HUES48 (cell line): Measurements from ENCODE around the gene UPF1.
"Not testable (repeated sequence)": the region's sequence is repeated elsewhere in the genome, so short reads cannot be mapped to it uniquely, and the experiment has no call there.

Source experiments
- H3K27ac ChIP-seq: one replicate; pipeline ENCODE4 v1.7.0; 2013; ENCODE audit warnings: low read depth, low read length, inconsistent platforms
- H3K27me3 ChIP-seq: 2 replicates; pipeline ENCODE4 v1.6.1; 2013; ENCODE audit warnings: mild to moderate bottlenecking, low read length; ENCODE audit not compliant: control insufficient read depth, insufficient read depth
- H3K36me3 ChIP-seq: 2 replicates; pipeline ENCODE4 v1.6.1; 2013; ENCODE audit warnings: low read length; ENCODE audit not compliant: control insufficient read depth, insufficient read depth
- H3K4me1 ChIP-seq: 2 replicates; pipeline ENCODE4 v1.6.1; 2013; ENCODE audit warnings: mild to moderate bottlenecking, low read length; ENCODE audit not compliant: control insufficient read depth, insufficient read depth
- H3K4me3 ChIP-seq: 2 replicates; pipeline ENCODE4 v1.5.1; 2013; ENCODE audit warnings: mild to moderate bottlenecking, low read depth, low read length
- H3K9ac ChIP-seq: 2 replicates; pipeline ENCODE4 v1.6.1; 2013; ENCODE audit warnings: mild to moderate bottlenecking, low read depth, low read length, moderate library complexity
- H3K9me3 ChIP-seq: 2 replicates; pipeline ENCODE4 v1.6.1; 2013; ENCODE audit warnings: low read length; ENCODE audit not compliant: control insufficient read depth, insufficient read depth

UPF1 gene

DNA sequence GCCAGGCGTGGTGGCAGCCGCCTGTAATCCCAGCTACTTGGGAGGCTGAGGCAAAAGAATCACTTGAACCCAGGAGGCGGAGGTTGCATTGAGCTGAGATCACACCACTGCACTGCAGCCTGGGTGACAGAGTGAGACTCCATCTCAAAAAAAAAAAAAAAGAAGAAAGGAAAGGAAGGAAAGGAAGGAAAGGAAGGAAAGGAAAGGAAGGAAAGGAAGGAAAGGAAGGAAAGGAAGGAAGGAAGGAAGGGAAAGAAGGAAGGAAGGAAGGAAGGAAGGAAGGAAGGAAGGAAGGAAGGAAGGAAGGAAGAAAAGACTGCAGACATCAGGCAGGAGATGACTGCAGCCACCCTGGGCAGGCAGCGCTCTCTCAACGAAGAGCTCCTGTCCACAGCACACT, 70.8 kb downstream of the UPF1 start:
- H3K27me3 ChIP-seq, H3K27ac ChIP-seq, H3K9ac ChIP-seq, H3K4me1 ChIP-seq, H3K9me3 ChIP-seq, H3K4me3 ChIP-seq: not testable (repeated sequence)
- H3K36me3 ChIP-seq = peaks cover 50% of the 10 kb centered on the region

DNA sequence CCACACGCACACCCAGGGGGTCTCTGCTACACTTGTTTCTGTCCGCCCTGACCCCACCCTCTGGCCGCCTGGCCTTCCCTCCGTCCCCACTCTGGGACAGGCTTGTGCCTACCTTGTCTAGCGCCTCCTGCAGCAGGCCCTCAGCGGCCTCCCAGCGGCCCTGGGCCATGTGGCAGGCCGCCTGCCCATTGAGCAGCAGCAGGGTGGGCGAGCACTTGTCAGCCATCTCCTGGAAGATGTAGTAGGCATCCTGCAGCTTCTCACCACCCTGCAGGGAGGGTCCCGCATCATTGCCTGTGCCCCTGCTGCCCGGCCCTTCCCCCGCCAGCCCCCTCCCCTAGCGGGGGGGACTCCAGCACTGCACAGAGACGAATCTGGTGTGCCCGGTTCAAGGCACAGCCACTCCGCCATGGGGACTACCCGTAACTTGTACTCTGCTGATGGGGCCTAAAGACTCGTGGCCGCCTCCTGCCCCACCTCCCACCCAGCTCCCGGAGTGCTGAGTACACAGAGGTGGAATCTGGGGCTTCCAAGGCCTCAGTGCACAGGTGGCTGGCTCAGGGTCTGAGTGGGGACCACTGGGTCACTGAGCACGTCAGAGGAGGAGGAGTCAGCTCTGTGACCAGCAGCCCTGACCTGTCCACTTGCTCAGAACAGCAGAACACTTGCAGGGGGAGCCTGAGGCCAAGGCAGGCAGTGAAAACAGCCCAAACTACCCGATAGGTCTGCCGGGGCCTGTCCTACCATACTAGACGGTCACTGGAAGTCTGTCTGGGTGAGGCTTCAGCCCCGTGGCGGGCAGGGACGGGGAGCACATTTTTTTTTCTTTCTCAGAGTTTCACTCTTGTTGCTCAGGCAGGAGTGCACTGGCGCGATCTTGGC, 71.6 kb downstream of the UPF1 start:
- H3K4me1 ChIP-seq = no peaks in the 10 kb centered on the region
- H3K9ac ChIP-seq = no peak overlapping the region
- no peak overlapping the region for H3K4me3 ChIP-seq
- no peaks in the 10 kb centered on the region for H3K9me3 ChIP-seq
- no peaks in the 10 kb centered on the region for H3K27me3 ChIP-seq
- no peak overlapping the region for H3K27ac ChIP-seq
- H3K36me3 ChIP-seq = peaks cover 55% of the 10 kb centered on the region

- Histone ChIP-seq H3K4me1 (no peaks in the 10 kb centered on the region), H3K4me3 (no peak overlapping the region), H3K36me3 (peaks cover 57% of the 10 kb centered on the region), H3K9ac (no peak overlapping the region), H3K9me3 (no peaks in the 10 kb centered on the region), H3K27ac (no peak overlapping the region), H3K27me3 (no peaks in the 10 kb centered on the region)
These were observed 72.7 kb downstream of the UPF1 start for GRCh38 chr19:18904334-18905057.

DNA sequence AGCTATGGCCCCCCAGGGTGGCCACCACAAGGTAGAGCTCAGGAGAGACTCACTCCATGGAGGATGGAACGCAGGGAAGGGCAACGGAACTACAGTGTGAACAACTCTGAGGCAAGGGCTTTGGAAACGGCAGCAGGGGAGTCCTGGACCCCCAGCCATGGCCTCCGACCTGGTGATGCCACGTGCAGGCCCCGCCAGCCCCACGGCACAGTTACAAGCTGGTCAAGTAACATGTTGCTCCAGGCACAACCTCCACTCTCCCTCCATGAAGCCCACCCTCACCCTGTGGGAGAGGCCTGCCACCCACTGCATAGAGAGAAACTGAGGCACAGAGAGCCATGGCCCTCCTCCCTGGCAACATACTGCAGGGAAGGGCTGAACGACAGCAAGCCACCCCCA, 73.3 kb downstream of the UPF1 start:
- H3K36me3 ChIP-seq = peaks cover 57% of the 10 kb centered on the region
- H3K27me3 ChIP-seq = no peaks in the 10 kb centered on the region
- H3K4me1 ChIP-seq = no peaks in the 10 kb centered on the region
- H3K4me3 ChIP-seq = no peak overlapping the region
- H3K9me3 ChIP-seq = no peaks in the 10 kb centered on the region
- H3K9ac ChIP-seq = no peak overlapping the region
- no peak overlapping the region for H3K27ac ChIP-seq

DNA sequence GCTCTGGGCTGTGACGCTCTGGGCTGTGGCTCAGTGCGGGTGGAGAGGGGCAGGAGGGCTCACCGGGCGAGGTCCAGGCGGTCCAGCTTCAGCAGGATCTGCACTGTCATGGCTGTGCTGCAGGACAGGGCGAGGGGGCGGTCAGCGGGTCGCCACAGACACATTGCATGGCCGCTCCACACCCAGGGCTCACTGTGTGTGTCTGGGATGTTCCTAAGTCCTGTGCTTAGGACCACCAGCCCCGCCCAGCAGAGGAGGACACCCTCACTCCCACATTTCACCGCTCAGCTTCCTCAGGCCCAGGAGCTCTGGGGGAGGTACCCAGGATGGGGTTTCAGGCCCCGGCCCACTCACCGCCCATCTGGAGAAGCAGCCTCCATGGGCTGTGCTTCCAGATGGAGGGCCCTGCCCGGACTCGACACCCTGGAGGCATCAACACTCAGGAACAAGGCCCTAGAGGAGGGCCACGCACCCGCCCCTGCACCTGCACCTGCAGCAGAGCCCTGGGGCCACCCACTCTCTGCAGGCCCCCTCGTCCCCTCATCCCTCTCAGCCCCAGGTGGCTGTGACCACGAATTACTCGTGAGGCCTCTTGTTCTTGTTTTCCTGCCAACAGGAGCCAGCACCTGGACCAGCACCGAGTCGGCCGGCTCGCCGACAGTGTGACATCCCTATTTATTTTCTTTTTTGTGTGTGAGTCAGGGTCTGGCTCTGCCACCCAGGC, 73.9 kb downstream of the UPF1 start:
- Histone ChIP-seq H3K4me3 (no peak overlapping the region), H3K9me3 (no peaks in the 10 kb centered on the region), H3K36me3 (peaks cover 58% of the 10 kb centered on the region), H3K4me1 (no peaks in the 10 kb centered on the region), H3K27me3 (no peaks in the 10 kb centered on the region), H3K27ac (no peak overlapping the region), H3K9ac (no peak overlapping the region)

GRCh38 chr19:18906605-18907519, 75.1 kb downstream of the UPF1 start:
- Histone ChIP-seq H3K4me3 (no peak overlapping the region), H3K9ac (no peak overlapping the region), H3K9me3 (no peaks in the 10 kb centered on the region), H3K27ac (no peak overlapping the region), H3K36me3 (peaks cover 56% of the 10 kb centered on the region), H3K27me3 (no peaks in the 10 kb centered on the region), H3K4me1 (no peaks in the 10 kb centered on the region)

- H3K27me3 ChIP-seq = no peaks in the 10 kb centered on the region
- peaks cover 62% of the 10 kb centered on the region for H3K36me3 ChIP-seq
- no peaks in the 10 kb centered on the region for H3K9me3 ChIP-seq
- H3K27ac ChIP-seq = no peak overlapping the region
- no peak overlapping the region for H3K9ac ChIP-seq
- no peak overlapping the region for H3K4me3 ChIP-seq
- no peaks in the 10 kb centered on the region for H3K4me1 ChIP-seq
These were observed 77.3 kb downstream of the UPF1 start for GRCh38 chr19:18908917-18909619.

- H3K27ac ChIP-seq = no peak overlapping the region
- no peak overlapping the region for H3K9ac ChIP-seq
- H3K36me3 ChIP-seq = peaks cover 56% of the 10 kb centered on the region
- H3K27me3 ChIP-seq = no peaks in the 10 kb centered on the region
- H3K4me3 ChIP-seq = no peak overlapping the region
- H3K4me1 ChIP-seq = no peaks in the 10 kb centered on the region
- no peaks in the 10 kb centered on the region for H3K9me3 ChIP-seq
These were observed 78.3 kb downstream of the UPF1 start for GRCh38 chr19:18910010-18910409.

GRCh38 chr19:18910801-18911436, 79.2 kb downstream of the UPF1 start:
- no peak overlapping the region for H3K9ac ChIP-seq
- no peaks in the 10 kb centered on the region for H3K27me3 ChIP-seq
- H3K9me3 ChIP-seq = no peaks in the 10 kb centered on the region
- no peak overlapping the region for H3K27ac ChIP-seq
- H3K4me3 ChIP-seq = no peak overlapping the region
- peaks cover 53% of the 10 kb centered on the region for H3K36me3 ChIP-seq
- H3K4me1 ChIP-seq = no peaks in the 10 kb centered on the region
